ENCODE measurements around the gene RBMS3. TPM values are rescaled to one million over a fixed set of nuclear protein-coding genes. Genes with fewer than 3 reads are reported as not detected.

Gene RBMS3
- total RNA-seq, 1 experiment from 2014 or later, result 0.42 TPM

- TF ChIP-seq REST (IDR thresholded peaks at IDR 0.05; ENCODE audit: low read depth), result no peak
- no peak for TF ChIP-seq POLR2A (IDR thresholded peaks at IDR 0.05; ENCODE audit: borderline replicate concordance, extremely low read depth, insufficient read depth, insufficient read length)
- TF ChIP-seq ATF3 (IDR thresholded peaks at IDR 0.05), result no peak
- TF ChIP-seq MAX (IDR thresholded peaks at IDR 0.05), result no peak
Measured at GRCh38 chr3:30017901-30018300, 737.0 kb downstream of the RBMS3 start (continued).

GRCh38 chr3:30020380-30020779, 739.5 kb downstream of the RBMS3 start:
- no peaks in the 10 kb centered on the region for H3K9me2 ChIP-seq (ENCODE audit: insufficient read depth)
- no peak overlapping the region for H3K4me2 ChIP-seq (ENCODE audit: low read length)
- intact Hi-C loops (cut with micrococcal nuclease), result no loop called here
- BruUV-seq (replicated peaks), result no TSS peak
- TF ChIP-seq CTCF (IDR thresholded peaks at IDR 0.05 in 2 of 3, conservative IDR thresholded peaks at IDR 0.05 in 1 of 3; ENCODE audit: borderline replicate concordance in 1 of 3, insufficient read depth in 1 of 3, low read depth in 2 of 3, low read length in 2 of 3), result no peak
- no peak for TF ChIP-seq FOSL1 (IDR thresholded peaks at IDR 0.05; ENCODE audit: low read depth)
- TF ChIP-seq POLR2AphosphoS5 (IDR thresholded peaks at IDR 0.05; ENCODE audit: low read depth, low read length), result no peak
- no peak for TF ChIP-seq EGR1 (IDR thresholded peaks at IDR 0.05; ENCODE audit: low read depth)
- TF ChIP-seq ZFX (IDR thresholded peaks at IDR 0.05), result no peak
- no peak for TF ChIP-seq YY1 (IDR thresholded peaks at IDR 0.05; ENCODE audit: extremely low read depth, insufficient replicate concordance, low read depth, low read length)
- no peak for TF ChIP-seq EZH2 (IDR thresholded peaks at IDR 0.05)
- TF ChIP-seq ELF1 (IDR thresholded peaks at IDR 0.05; ENCODE audit: borderline replicate concordance, low read depth), result no peak
- TF ChIP-seq ATF3 (IDR thresholded peaks at IDR 0.05), result no peak
- TF ChIP-seq SP1 (IDR thresholded peaks at IDR 0.05; ENCODE audit: low read depth), result no peak
- TF ChIP-seq JUND (IDR thresholded peaks at IDR 0.05), result no peak
- no peak for TF ChIP-seq EZH2phosphoT487 (IDR thresholded peaks at IDR 0.05; ENCODE audit: borderline replicate concordance)
- no peak for TF ChIP-seq CBX3 (IDR thresholded peaks at IDR 0.05; ENCODE audit: low read depth)
- TF ChIP-seq CEBPB (IDR thresholded peaks at IDR 0.05; ENCODE audit: low read depth), result no peak
- no peak for TF ChIP-seq SRF (IDR thresholded peaks at IDR 0.05; ENCODE audit: low read depth)
- no peaks in the 10 kb centered on the region for H4K20me1 ChIP-seq (ENCODE audit: insufficient read depth)
- ChIA-PET CTCF (no interaction called here), POLR2A (no interaction called here), RAD21 (ENCODE audit: low non-redundant PET in 1 of 2, low total read pairs in 2 of 2, uncharacterized antibody in 2 of 2, unreplicated experiment in 2 of 2) (no interaction called here)
- DNase-seq (ENCODE audit: low read depth, low spot score), result no peak
- H3K27ac ChIP-seq (ENCODE audit: low read depth, low read length), result no peak overlapping the region
- no peaks in the 10 kb centered on the region for H3K27me3 ChIP-seq (ENCODE audit: insufficient read depth, low read length)
- no peaks in the 10 kb centered on the region for H3K4me1 ChIP-seq (ENCODE audit: control insufficient read depth in 1 of 2, insufficient read depth in 2 of 2, low read length in 2 of 2)
- H3K36me3 ChIP-seq (ENCODE audit: control insufficient read depth in 1 of 2, insufficient read depth in 2 of 2, low read length in 2 of 2), result no peaks in the 10 kb centered on the region
- H3K4me3 ChIP-seq (replicated peaks in 1 of 2; ENCODE audit: low read depth in 1 of 2, low read length in 2 of 2), result no peak overlapping the region
- no peaks in the 10 kb centered on the region for H3K79me2 ChIP-seq (ENCODE audit: insufficient read depth, low read length)
- H3K9me3 ChIP-seq (ENCODE audit: control insufficient read depth in 1 of 2, insufficient read depth in 1 of 2, low read depth in 1 of 2, low read length in 2 of 2), result no peaks in the 10 kb centered on the region
- no peak for ATAC-seq
- no peak overlapping the region for H2AFZ ChIP-seq (ENCODE audit: low read depth, low read length, poor library complexity, severe bottlenecking)
- no peak overlapping the region for H3K9ac ChIP-seq (ENCODE audit: low read length)

Measured in HCT116 (cell line).